Left kidney (tissue), 2 donors: Measurements from ENCODE around the gene UBE2E2. TPM values are rescaled to one million over a fixed set of nuclear protein-coding genes. Genes with fewer than 3 reads are reported as not detected.
"Not testable (repeated sequence)": the region's sequence is repeated elsewhere in the genome, so short reads cannot be mapped to it uniquely, and the experiment has no call there.

ENCODE experiments used
- DNase-seq: peaks from one replicate; pipeline ENCODE4 v3.0.0-alpha.2; 2013
- polyA plus RNA-seq: library from polyadenylated mRNA; unstranded; fragments of 120-200 nt; gene quantifications from one replicate; pipeline ENCODE4 v1.2.1, GENCODE V29; 2013; ENCODE audit not compliant: insufficient read length

Gene UBE2E2
- polyA plus RNA-seq, 1 donor: 64.7 TPM

DNA sequence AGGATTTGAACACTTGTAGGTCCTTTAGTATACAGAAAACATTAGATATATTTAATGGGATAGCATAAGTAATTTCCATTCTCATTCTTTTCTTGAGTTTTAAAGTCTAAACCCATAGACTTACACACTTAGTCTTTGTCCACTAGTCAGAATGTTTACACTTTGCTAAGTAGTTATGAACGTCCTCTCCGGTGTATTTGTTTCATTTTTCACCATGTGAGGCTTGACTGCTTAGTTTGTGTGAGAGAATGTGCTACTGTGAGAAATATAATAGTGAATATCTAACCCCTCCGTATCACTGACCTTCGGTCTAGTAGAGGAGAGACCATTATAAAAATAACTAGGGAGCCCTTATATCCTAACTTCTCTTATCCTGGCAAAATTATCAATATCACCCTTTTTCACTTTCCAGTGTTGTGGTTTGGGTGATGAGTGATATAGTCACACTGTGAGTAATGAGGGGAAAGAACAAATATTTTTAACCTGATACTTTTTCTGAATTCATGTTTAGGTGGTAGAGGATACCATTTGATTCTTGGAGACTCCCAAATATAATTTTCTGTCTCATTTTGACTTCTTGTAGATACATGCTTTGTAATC, 122.4 kb downstream of the UBE2E2 start:
- no peak for DNase-seq

DNA sequence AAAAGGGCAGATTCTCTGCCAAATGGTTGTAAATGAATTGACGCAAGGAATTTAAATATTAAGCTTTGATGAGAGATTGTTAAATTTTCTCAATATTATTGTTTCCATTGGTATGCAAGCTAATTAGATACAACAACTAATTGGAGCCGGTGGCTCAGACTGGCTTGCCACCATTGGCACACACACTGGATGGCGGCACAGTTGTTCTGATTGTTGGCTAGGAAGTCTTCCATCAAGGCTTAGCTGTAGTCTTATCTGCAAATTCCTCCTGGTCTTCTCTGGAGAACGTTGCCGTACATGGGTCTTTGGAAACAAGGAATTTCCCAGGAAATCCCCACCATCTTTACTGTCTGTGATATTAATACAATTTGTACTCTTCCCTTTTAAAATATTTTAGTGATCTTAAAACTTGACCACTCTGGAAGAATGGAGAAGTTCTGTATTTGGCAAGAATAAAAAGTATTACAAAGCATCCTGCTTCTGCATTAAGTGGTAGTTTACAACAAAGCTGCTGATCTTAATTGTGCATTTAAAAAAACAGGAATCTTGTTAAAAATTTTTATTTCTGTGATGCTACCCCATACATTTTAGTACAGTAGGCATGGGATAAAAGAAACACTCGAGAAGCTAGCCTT, 126.5 kb downstream of the UBE2E2 start:
- DNase-seq: no peak

DNA sequence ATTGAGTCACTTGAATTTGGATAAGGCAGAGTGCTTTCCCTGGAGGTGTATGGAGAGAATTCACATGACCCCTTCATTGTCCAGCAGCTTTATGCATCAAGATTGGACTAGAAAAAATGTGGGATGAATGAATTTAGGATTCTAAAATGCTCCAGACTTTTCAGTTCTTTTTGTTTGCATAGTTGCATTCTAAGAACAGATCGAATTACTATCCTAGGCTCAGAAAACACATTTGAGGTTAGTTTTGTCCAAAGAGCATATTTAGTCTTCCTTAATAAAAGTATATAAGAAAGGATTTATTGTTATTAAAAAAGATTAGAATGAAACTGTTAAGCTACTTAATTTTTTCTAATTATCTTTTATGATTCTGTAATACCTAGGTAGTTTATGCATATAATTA, 127.4 kb downstream of the UBE2E2 start:
- no peak for DNase-seq

DNA sequence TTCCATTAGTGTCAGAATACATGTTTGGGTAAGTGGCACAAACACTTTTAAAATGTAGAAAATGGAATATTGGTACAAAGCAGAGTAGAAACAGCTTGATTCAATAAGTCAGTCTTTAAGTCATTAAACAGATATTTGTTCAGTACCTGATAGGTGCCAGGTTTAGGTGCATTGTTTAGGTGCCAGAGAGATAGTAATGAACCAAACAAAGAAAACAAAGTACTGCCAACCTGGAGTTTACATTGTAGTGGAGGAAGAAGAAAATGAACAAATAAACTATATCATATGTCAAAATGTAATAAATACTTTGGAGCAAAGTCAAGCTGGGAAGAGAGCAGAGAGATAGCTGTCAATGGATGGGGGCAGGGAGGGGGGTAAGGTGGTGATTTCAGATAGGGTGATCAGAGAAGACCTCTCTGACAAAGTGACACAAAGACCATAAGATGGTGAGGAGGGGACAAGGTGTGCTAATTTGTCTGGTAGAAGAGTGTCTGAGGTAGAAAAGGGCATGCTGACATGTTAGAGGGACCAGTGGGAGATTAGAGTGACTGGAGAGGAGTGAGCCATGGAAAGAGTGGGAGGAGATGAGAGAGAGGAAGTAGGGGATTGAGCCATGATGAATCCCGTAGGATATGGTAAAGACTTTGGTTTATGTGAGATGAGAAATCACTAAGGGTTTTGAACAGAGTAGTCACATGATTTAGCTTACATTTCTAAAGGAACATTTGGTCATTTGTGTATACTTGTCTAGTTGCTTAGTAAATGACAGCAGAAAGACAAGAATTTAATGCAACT, 128.2 kb downstream of the UBE2E2 start:
- no peak for DNase-seq

DNA sequence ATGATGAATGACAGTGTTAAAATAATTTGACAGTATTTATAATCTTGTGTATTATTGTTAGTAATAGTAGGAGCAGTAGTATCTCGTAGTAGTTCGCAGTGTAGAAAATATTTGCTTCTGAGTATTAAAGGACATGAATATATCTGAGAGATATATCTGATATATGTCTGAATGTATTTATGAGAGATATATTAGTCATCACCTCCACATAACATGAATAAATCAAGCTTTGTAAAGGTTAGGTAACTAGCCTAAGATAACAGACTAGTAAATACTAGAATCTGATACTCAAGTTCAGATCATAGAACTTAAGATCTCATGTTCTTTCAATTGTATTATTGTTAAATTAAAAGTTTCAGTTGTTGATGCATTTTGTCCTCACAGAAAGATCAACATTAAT, 130.5 kb downstream of the UBE2E2 start:
- DNase-seq: no peak

DNA sequence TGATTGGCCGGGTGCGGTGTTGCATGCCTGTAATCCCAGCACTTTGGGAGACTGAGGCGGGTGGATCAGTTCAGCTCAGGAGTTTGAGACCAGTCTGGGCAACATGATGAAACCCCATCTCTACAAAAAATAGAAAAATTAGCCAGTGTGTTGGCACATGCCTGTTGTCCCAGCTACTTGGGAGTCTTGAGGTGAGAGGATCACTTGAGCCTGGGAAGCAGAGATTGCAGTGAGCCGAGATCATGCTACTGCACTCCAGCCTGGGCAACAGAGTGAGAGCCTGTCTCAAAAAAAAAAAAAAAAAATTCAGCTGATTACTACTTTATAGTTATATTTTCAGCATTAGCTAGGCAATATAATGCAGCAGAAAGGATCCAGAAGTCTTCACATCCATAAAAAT, 133.7 kb downstream of the UBE2E2 start:
- not testable (repeated sequence) for DNase-seq

DNA sequence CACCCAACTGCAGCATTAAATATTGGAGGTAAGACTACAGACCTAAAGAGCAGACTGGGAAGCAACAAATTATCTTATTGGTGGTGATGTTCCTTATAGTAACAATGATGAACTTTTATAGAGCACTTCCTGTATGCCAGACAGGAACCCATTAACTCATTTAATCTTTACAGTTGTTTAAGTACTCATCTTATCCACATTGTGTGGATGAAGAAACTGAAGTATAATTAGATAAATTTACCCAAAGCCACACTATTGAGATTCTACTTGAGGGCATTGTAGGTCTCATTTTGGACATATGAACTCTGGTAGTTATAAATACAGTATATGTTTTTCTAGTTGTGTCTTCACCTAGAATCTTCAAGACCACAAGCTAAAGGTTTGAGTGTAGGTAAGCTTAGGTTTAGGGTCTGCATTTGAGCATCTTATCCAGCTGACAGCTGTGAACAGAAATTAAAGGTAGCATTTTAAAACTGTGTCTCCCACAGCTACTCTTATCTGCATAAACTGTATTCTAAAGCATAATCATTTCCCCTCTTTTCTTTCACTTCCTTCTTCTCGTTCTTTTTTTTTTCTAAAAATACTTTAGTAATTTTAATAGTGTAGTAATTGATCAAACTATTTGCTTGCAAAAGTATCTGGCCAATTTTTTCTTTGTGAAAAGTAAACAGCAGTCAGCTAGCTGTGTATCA, 138.2 kb downstream of the UBE2E2 start:
- DNase-seq: no peak

DNA sequence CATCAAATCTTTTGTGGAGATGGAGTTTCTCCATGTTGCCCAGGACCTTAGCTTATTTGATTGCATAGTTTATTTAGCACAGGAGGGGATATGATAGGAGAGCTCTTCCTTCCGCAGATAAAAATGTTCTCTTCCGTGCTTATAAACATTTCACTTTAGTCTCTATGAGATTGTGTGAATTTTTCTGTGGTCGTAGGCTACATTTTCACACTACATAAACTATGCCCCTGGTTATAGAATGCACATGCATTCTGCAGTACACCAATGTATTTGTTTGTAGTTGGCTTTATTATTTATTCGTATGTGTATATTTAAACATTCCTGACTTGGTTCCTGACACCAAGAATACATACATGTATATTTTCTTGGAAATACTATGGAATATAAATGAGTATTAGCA, 139.2 kb downstream of the UBE2E2 start:
- DNase-seq: no peak

DNA sequence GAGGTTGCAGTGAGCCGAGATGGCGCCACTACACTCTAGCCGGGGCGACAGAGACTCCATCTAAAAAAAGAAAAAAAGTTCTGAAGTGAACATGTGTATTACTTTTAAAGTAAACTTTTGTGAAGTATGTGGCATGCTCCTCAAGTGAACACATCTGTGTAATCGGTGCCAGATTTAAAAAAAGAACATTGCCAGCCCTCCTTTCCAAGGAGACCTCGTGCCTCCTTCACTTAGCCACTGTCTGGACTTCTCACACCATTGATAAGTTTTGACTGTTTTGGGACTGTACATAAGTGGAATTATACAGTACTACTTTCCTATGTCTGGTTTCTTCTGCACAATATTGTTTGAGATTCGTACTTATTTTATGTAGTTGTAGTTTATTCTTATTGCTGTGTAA, 140.4 kb downstream of the UBE2E2 start:
- no peak for DNase-seq

DNA sequence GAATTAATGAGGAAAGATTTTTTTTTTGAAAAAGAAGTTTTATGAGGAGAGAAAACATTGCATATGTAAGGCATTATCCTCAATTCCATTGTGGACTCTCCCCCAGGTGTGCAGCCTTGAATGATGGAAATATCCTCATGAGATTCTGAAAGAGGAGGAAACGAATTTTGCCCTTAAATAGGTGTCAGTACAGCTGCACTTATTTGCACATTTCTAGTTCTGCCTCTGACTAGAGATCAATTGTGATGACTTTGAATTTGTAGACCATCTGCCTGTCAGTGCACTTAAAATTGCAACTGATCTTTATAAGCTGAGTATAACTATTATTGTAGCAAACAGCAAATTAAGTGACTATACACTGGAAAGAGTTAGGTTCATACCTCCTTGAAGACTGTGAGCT, 141.8 kb downstream of the UBE2E2 start:
- no peak for DNase-seq

DNA sequence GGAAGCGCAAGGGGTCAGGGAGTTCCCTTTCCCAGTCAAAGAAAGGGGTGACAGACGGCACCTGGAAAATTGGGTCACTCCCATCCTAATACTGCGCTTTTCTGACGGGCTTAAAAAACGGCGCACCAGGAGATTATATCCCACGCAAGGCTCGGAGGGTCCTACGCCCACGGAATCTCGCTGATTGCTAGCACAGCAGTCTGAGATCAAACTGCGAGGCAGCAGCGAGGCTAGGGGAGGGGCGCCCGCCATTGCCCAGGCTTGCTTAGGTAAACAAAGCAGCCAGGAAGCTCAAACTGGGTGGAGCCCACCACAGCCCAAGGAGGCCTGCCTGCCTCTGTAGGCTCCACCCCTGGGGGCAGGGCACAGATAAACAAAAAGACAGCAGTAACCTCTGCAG, 146.3 kb downstream of the UBE2E2 start:
- DNase-seq: not testable (repeated sequence)

DNA sequence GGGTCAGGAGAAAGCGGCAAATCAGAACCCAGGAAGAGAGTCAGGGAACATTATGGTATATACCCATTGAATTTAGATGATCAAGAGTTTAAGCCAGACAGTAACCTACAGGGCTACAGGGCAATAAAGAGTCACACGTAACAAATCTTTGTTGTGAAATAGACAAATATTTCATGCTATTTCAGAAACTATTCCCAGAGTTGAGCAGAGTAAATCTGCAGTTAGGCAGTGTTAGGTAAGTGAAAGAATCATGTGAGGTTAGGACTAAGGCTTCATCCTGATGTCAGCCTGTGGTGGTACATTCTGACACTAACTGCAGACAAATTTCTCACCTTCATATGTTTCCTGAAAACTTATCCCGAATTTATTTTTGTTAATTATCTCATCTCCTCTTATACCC, 153.0 kb downstream of the UBE2E2 start:
- no peak for DNase-seq

DNA sequence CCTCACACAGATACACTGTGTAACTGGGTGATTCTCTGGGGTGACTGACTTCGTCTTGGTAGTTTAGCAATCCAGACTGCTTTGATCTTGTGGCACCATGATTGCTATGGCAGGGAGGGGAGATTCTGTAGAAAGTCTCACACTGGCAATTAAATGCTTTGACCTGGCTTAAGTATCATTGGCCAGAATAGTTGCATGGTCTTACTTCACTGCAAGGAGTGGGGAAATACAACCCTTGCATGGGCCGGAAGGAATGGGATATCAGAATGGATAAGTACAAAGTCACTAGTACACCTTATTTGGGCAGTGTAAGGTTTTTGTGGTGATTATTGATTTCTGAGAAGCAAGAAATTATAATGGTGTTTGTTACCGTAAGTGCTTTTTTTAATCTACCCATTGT, 153.8 kb downstream of the UBE2E2 start:
- no peak for DNase-seq

DNA sequence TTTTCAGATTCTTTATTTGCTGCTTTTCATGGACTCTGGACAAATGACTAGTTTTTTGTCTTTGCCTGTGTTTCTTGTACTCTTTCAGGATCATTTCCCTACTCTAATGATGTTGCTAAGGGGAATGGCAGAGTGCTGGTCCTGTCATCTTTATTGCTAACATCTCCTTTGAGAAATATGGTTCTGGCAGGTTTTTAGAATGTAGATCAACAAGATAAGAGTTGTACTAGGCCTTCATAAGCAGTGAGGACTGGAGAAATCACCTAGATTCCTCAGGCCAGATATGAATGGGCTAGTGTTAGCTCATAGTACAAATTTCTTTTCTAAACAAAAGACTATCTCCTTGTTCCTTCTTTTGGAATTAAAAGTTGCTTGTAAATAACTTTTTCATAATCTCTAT, 156.0 kb downstream of the UBE2E2 start:
- no peak for DNase-seq

DNA sequence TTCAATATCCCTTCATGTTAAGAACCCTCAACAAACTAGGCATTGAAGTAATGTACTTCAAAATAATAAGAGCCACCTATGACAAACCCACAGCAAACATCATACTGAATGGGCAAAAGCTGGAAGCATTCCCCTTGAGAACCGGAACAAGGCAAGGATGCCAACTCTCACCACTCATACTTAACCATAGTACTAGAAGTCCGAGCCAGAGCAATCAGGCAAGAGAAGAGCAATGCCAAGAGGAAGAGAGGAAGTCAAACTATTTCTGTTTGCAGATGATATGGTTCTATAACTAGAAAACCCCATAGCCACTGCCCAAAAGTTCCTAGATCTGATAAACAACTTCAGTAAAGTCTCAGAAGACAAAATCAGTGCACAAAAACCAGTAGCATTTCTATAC, 161.9 kb downstream of the UBE2E2 start:
- no peak for DNase-seq

DNA sequence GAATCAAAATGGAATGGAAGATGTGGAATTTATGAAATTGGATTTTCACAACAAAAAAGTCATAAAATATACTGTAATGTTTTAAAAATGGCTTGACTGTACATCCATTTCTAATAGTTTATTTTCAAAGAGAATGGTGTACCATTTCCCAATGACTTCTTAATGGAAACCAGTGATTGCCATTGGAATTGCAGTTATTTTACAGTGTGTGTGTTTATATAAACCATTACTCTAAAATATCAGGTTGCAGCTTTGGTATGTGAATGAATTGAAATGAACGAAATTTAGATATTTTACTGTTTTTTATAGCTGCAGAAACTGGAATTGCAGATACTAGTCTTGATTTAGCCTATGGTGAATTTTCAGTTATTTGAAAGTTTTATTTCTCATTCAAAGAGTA, 165.6 kb downstream of the UBE2E2 start:
- no peak for DNase-seq

DNA sequence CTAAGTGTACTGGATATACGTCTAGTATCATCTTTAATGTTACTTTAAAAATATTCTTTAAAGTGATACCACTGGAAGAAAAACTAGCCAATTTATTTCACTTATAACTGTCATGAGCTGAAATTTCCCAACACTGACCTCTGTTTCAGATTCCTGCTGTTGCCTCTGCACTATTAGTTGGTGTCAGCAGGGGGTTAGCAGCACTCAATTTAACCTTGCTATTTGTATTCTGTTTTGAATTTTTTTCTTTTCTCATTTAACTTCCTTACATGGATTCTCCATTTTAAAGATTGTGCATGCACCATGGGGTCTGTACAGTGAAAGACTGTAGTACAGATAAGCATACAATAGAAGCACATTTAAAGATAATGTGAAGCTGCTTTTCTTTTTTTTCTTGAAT, 169.2 kb downstream of the UBE2E2 start:
- DNase-seq: no peak

DNA sequence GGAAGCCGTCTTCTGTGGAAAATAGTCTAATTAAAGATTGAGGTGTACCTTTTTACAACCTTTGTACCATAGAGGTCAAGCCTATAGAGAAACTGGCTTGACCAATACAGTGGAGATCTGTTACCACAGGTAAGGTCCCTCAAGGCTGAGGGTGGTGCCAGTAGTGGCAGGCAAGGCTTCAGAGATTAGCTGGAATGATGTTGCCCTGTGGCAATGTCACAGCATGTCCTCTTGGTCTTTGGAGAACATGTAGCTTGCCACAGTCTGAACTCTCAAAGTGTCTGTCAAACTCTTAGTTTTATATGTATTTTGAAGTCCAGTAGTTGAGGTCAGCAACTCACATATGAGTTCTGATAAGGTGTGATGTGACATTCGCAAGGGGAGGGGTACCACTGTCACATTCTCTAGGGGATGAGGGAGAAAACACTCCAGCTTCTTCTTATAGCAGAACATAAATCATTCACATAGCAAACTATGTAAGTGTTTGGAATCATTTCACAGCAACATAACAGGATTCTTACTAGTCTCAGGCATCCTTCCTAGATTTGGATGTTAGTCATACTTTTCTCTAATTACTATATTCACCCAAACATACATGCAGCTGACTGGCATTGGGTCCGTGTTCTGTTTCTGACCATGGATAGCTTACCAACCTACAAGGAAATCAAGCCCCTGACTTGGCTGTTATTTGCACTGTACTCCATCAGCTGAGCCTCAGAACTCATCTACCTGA, 173.6 kb downstream of the UBE2E2 start:
- no peak for DNase-seq

DNA sequence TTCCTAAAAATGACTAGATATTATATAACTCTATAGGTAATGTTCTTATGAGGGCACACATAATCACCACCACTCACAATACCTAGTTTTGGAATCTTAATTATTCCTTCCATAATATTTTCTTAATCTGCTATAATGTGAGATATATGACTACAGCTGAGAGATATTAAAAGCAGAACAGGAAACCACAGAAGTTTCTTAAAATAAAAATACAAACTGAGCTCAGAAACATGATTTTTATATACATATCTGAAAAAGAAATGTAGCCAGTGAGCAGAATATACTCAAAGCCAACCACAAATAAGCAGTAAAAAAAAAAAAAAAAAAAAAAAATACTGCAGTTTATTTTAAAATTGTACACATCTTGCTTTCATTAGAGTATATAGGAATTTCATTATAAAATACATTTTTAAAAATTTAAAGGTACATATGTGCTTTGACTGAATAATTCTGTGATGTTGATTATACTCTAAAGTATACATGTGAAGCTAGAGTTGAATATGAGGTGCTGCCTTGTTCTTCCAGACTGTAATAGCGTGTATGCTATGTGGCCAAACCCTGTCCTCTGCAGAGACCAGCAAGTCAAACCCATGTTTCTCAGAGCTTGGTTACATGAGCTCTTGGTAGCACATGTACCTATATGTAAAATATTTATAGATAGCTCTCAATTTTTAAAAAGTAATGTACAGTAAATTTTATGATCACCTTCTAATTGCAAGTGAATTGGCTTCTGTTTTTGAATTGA, 175.0 kb downstream of the UBE2E2 start:
- DNase-seq: no peak

DNA sequence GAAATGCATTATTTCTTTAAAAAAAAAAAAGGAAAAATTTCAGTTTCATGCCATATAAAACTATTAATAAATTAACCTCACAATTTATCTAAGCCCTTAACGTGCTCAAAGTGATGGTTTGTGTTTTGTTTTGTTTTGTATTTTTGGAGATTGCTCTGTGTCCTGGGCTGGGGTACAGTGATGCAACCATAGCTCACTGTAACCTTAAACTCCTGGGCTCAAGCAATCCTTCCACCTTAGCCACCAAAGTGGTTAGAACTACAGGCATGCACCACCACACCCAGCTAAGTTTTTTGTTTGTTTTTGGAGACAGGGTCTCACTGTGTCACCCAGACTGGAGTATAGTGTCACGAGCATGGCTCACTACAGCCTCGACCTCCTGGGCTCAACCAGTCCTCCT, 180.7 kb downstream of the UBE2E2 start:
- no peak for DNase-seq

DNA sequence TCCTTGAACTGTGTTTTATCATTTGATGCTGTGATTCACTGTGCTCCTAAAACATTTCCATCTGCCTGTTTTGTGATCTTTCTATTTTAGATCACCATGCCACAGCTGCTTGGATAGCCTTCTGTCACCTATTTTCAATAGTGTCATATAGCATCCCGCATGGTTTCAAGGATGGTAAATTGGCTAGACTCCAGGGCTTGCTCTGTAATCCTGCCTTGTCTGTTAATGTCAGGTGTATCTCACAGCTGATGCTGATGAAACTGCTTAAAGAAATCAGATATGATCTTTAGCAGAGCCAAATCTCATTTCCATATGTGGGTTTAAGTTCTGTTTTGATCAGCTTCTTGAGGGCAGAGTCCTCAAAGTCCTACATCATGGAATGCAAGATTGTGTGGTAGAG, 182.2 kb downstream of the UBE2E2 start:
- DNase-seq: no peak
